22Rv1 (cell line): ENCODE measurements around the gene SYNGR3.
A peak's percentile ranks its signal among the peaks of the same experiment; 100 is the strongest.

Experiments
- H3K27ac ChIP-seq: fragments of 450-650 bp; 2 replicates; pipeline ENCODE4 v1.5.1; 2017
- CTCF ChIP-seq: fragments of 450-650 bp; IDR thresholded peaks from 2 replicates; pipeline ENCODE4 v1.5.1; 2017; ENCODE audit warnings: mild to moderate bottlenecking
- ZFX ChIP-seq: fragments of 450-650 bp; IDR thresholded peaks from 2 replicates; pipeline ENCODE4 v1.6.1; 2017; ENCODE audit warnings: antibody characterized with exemption, borderline replicate concordance

The SYNGR3 gene

GRCh38 chr16:1945559-1946391 is 44.0 kb upstream of the SYNGR3 start:
- no peak overlapping the region for H3K27ac ChIP-seq
- no peak for TF ChIP-seq CTCF
- TF ChIP-seq ZFX, result no peak

- no peak for TF ChIP-seq ZFX
- no peak overlapping the region for H3K27ac ChIP-seq
Measured at GRCh38 chr16:1946495-1947368, 43.0 kb upstream of the SYNGR3 start.

- TF ChIP-seq ZFX (no peak), CTCF (no peak)
- H3K27ac ChIP-seq, result no peak overlapping the region
Measured at GRCh38 chr16:1947369-1947670, 42.5 kb upstream of the SYNGR3 start.

- TF ChIP-seq CTCF (no peak), ZFX (no peak)
Measured at GRCh38 chr16:1949507-1949906, 40.3 kb upstream of the SYNGR3 start.

GRCh38 chr16:1950047-1950446 is 39.7 kb upstream of the SYNGR3 start:
- TF ChIP-seq CTCF (no peak), ZFX (no peak)
- no peak overlapping the region for H3K27ac ChIP-seq

More at GRCh38 chr16:1949507-1949906, 40.3 kb upstream of the SYNGR3 start:
- H3K27ac ChIP-seq, result no peak overlapping the region

- H3K27ac ChIP-seq, result no peak overlapping the region
- TF ChIP-seq ZFX (no peak), CTCF (no peak)
Measured at GRCh38 chr16:1950559-1950958, 39.2 kb upstream of the SYNGR3 start.

- H3K27ac ChIP-seq, result no peak overlapping the region
- TF ChIP-seq CTCF, result no peak
- no peak for TF ChIP-seq ZFX
Measured at GRCh38 chr16:1953734-1954133, 36.0 kb upstream of the SYNGR3 start.

- peak overlapping the region; percentile 96 for H3K27ac ChIP-seq
Measured at GRCh38 chr16:1957434-1958142, 32.2 kb upstream of the SYNGR3 start.

GRCh38 chr16:1958143-1958491 is 31.7 kb upstream of the SYNGR3 start:
- H3K27ac ChIP-seq, result peak overlapping the region; percentile 96
